Adipocyte (in vitro differentiated cells): ENCODE data around the gene LRRC73.
"Not testable (repeated sequence)": the region's sequence is repeated elsewhere in the genome, so short reads cannot be mapped to it uniquely, and the experiment has no call there.

Source experiments
- DNase-seq: peaks from one replicate; pipeline ENCODE4 v3.0.0-alpha.2; 2015; ENCODE audit warnings: low read depth
- H3K27me3 ChIP-seq: replicated peaks from 2 replicates; pipeline ENCODE4 v1.7.0; 2013; ENCODE audit warnings: mild to moderate bottlenecking, low read length, moderate library complexity; ENCODE audit not compliant: control insufficient read depth, insufficient read depth
- H3K36me3 ChIP-seq: 2 replicates; pipeline ENCODE4 v1.7.0; 2013; ENCODE audit warnings: low read length, mild to moderate bottlenecking, moderate library complexity; ENCODE audit not compliant: control insufficient read depth, insufficient read depth, severe bottlenecking
- H3K4me1 ChIP-seq: 2 replicates; pipeline ENCODE4 v1.7.0; 2013; ENCODE audit warnings: mild to moderate bottlenecking, low read length, moderate library complexity; ENCODE audit not compliant: control insufficient read depth, insufficient read depth
- H3K4me3 ChIP-seq: 2 replicates; pipeline ENCODE4 v1.7.0; 2013; ENCODE audit warnings: mild to moderate bottlenecking, low read length, moderate library complexity
- H3K9ac ChIP-seq: 2 replicates; pipeline ENCODE4 v1.7.0; 2013; ENCODE audit warnings: mild to moderate bottlenecking, low read length, moderate library complexity
- H3K9me3 ChIP-seq: 2 replicates; pipeline ENCODE4 v1.7.0; 2013; ENCODE audit warnings: mild to moderate bottlenecking, low read length, moderate library complexity; ENCODE audit not compliant: control insufficient read depth

LRRC73 gene

GRCh38 chr6:43469947-43470346, 40.2 kb downstream of the LRRC73 start:
- no peak for DNase-seq
- Histone ChIP-seq H3K9me3 (no peaks in the 10 kb centered on the region), H3K4me3 (no peak overlapping the region), H3K4me1 (no peaks in the 10 kb centered on the region), H3K36me3 (no peaks in the 10 kb centered on the region), H3K9ac (no peak overlapping the region), H3K27me3 (peaks cover 27% of the 10 kb centered on the region)

DNA sequence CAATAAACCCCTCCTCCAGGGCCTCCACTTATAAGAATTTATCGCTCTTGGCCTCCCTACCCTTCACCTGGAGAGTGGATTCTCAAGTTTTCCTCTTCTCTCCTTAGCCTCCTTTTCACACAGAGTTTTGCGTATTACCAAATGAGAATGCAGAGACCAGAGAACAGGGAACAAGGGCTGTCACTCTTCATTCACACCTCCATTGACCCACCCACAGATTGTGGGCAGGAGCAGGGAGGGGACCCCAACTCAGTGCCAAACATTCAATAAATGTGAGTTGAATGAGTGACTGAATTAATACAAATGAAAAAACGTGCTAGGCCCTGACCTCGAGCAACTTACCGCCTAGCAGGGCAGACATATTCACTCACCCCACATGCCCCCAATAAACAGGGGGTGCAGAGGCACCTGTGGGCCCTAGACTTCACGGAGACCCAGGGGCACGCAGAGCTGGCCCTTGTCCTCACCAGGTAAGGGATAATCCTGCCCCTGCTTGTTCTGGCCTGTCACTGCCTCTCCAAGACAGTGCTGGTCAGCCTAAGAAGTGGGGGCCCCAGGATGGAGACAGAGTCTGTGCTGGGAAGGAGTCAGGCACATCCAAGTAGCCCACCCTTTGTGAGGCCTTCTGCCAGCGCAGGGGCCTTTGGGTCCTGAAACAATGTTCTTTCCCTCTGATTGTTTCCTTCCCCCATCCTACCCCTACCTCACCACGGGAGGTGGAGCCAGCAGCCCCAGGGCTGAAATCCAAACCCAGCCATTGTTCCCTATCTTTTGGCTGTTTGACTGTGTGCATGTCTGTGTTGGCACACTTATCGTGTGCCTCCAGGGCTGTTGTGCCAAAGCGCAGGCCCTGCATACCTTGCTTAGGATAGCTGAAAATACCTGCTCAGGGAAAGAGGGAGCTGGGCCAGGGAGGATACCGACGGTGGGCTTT, 41.1 kb downstream of the LRRC73 start:
- Histone ChIP-seq H3K4me3 (no peak overlapping the region), H3K27me3 (peaks cover 27% of the 10 kb centered on the region), H3K36me3 (no peaks in the 10 kb centered on the region), H3K9me3 (no peaks in the 10 kb centered on the region), H3K9ac (no peak overlapping the region), H3K4me1 (no peaks in the 10 kb centered on the region)
- DNase-seq, result no peak

- Histone ChIP-seq H3K4me1 (no peaks in the 10 kb centered on the region), H3K36me3 (no peaks in the 10 kb centered on the region), H3K4me3 (no peak overlapping the region)
Observed at GRCh38 chr6:43468240-43468639, 41.9 kb downstream of the LRRC73 start.

GRCh38 chr6:43467752-43468151, 42.4 kb downstream of the LRRC73 start:
- H3K4me3 ChIP-seq, result no peak overlapping the region
- no peak for DNase-seq
- no peak overlapping the region for H3K9ac ChIP-seq
- H3K9me3 ChIP-seq, result no peaks in the 10 kb centered on the region
- H3K36me3 ChIP-seq, result no peaks in the 10 kb centered on the region
- peaks cover 32% of the 10 kb centered on the region for H3K27me3 ChIP-seq
- H3K4me1 ChIP-seq, result no peaks in the 10 kb centered on the region

More at GRCh38 chr6:43468240-43468639, 41.9 kb downstream of the LRRC73 start:
- DNase-seq, result no peak
- no peaks in the 10 kb centered on the region for H3K9me3 ChIP-seq
- H3K9ac ChIP-seq, result no peak overlapping the region
- peaks cover 30% of the 10 kb centered on the region for H3K27me3 ChIP-seq

- peaks cover 37% of the 10 kb centered on the region for H3K27me3 ChIP-seq
- not testable (repeated sequence) for H3K9ac ChIP-seq, H3K36me3 ChIP-seq, DNase-seq, H3K9me3 ChIP-seq, H3K4me3 ChIP-seq, H3K4me1 ChIP-seq
Observed at GRCh38 chr6:43467265-43467664, 42.9 kb downstream of the LRRC73 start.

DNA sequence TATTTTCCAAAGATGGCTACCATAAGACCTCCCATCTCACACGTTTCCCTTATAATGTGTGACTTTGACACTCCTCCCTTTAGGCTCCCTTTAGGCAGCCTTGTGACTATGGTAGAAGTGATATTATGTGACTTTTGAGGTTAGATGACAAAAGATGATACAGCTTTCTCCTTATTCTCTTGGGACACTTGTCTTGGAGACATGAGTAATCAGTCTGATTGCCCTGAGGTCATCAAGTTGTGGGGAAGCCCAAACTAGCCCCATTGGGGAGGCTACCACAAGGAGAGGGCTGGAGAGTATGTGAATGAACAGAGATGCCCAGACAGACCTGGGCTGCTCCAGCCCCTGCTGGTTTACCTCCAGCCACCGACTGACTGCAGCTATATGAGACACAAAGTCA, 44.2 kb downstream of the LRRC73 start:
- no peaks in the 10 kb centered on the region for H3K36me3 ChIP-seq
- H3K9me3 ChIP-seq, result no peaks in the 10 kb centered on the region
- H3K4me1 ChIP-seq, result no peaks in the 10 kb centered on the region
- no peak overlapping the region for H3K4me3 ChIP-seq
- no peak for DNase-seq
- peaks cover 35% of the 10 kb centered on the region for H3K27me3 ChIP-seq
- H3K9ac ChIP-seq, result no peak overlapping the region

GRCh38 chr6:43464337-43464736, 45.8 kb downstream of the LRRC73 start:
- no peaks in the 10 kb centered on the region for H3K4me1 ChIP-seq
- H3K36me3 ChIP-seq, result no peaks in the 10 kb centered on the region
- H3K9ac ChIP-seq, result no peak overlapping the region
- no peak overlapping the region for H3K4me3 ChIP-seq
- DNase-seq, result no peak
- peaks cover 32% of the 10 kb centered on the region for H3K27me3 ChIP-seq
- H3K9me3 ChIP-seq, result peaks cover 5% of the 10 kb centered on the region

- no peak overlapping the region for H3K9ac ChIP-seq
- peaks cover 20% of the 10 kb centered on the region for H3K27me3 ChIP-seq
- DNase-seq, result no peak
- H3K4me3 ChIP-seq, result no peak overlapping the region
- peaks cover 5% of the 10 kb centered on the region for H3K9me3 ChIP-seq
- H3K36me3 ChIP-seq, result no peaks in the 10 kb centered on the region
- H3K4me1 ChIP-seq, result no peaks in the 10 kb centered on the region
Observed at GRCh38 chr6:43461936-43462335, 48.2 kb downstream of the LRRC73 start.

GRCh38 chr6:43460032-43460431, 50.1 kb downstream of the LRRC73 start:
- H3K27me3 ChIP-seq, result peaks cover 31% of the 10 kb centered on the region
- peaks cover 3% of the 10 kb centered on the region for H3K4me1 ChIP-seq
- H3K4me3 ChIP-seq, result no peak overlapping the region
- H3K9me3 ChIP-seq, result peaks cover 5% of the 10 kb centered on the region
- no peak overlapping the region for H3K9ac ChIP-seq
- DNase-seq, result no peak
- no peaks in the 10 kb centered on the region for H3K36me3 ChIP-seq

GRCh38 chr6:43459535-43459934, 50.6 kb downstream of the LRRC73 start:
- Histone ChIP-seq H3K9me3 (peaks cover 5% of the 10 kb centered on the region), H3K4me3 (no peak overlapping the region), H3K4me1 (peaks cover 3% of the 10 kb centered on the region), H3K9ac (no peak overlapping the region), H3K27me3 (peaks cover 31% of the 10 kb centered on the region), H3K36me3 (no peaks in the 10 kb centered on the region)
- no peak for DNase-seq

- not testable (repeated sequence) for DNase-seq, H3K36me3 ChIP-seq, H3K4me3 ChIP-seq, H3K9me3 ChIP-seq, H3K4me1 ChIP-seq, H3K9ac ChIP-seq
- peaks cover 28% of the 10 kb centered on the region for H3K27me3 ChIP-seq
Observed at GRCh38 chr6:43458154-43458553, 52.0 kb downstream of the LRRC73 start.
